CD4-positive, alpha-beta memory T cell (primary cell): ENCODE data around the gene PDE6G. TPM values are rescaled to one million over a fixed set of nuclear protein-coding genes. Genes with fewer than 3 reads are reported as not detected.

Experiments
- CTCF ChIA-PET: fragments of 350-600 bp; sonication (Branson Sonifier 250); formaldehyde crosslinking; loops from one replicate; lab custom pipeline; 2021; ENCODE audit warnings: inconsistent platforms; ENCODE audit not compliant: partially characterized antibody; lab: Charles Lee
- POLR2A ChIA-PET: fragments of 350-600 bp; sonication (Branson Sonifier 250); formaldehyde crosslinking; loops from one replicate; lab custom pipeline; 2021; ENCODE audit not compliant: partially characterized antibody; lab: Charles Lee
- DNase-seq, 5 donors: peaks; one replicate each; pipeline versions ENCODE4 v3.0.0 to v3.0.0-alpha.2; 2020 to 2022; ENCODE audit warnings: mixed read lengths in 1 of 5
- H3K27ac ChIP-seq: one replicate; pipeline ENCODE4 v1.7.0; 2013; ENCODE audit warnings: low read depth, low read length
- H3K27me3 ChIP-seq: 2 replicates; pipeline ENCODE4 v1.7.0; 2013; ENCODE audit warnings: mild to moderate bottlenecking, low read length, moderate library complexity; ENCODE audit not compliant: insufficient read depth
- H3K36me3 ChIP-seq: 2 replicates; pipeline ENCODE4 v1.7.0; 2013; ENCODE audit warnings: mild to moderate bottlenecking, low read length, moderate library complexity; ENCODE audit not compliant: insufficient read depth
- H3K4me1 ChIP-seq: 2 replicates; pipeline ENCODE4 v1.7.0; 2013; ENCODE audit warnings: mild to moderate bottlenecking, low read length, moderate library complexity; ENCODE audit not compliant: insufficient read depth
- H3K4me3 ChIP-seq, 2 donors: one replicate each; pipeline ENCODE4 v1.7.0; 2013; ENCODE audit warnings: low read length in 2 of 2, mild to moderate bottlenecking in 1 of 2
- H3K9me3 ChIP-seq, 2 donors: one replicate each; pipeline ENCODE4 v1.7.0; 2013; ENCODE audit warnings: low read length in 2 of 2, control low read depth in 1 of 2; ENCODE audit not compliant: control insufficient read depth in 1 of 2
- H3K27ac Mint-ChIP-seq, 7 donors: one replicate each; pipeline ENCODE4 v1.8.0; 2020 to 2021; ENCODE audit warnings: mixed read lengths in 7 of 7, mild to moderate bottlenecking in 6 of 7, inconsistent platforms in 3 of 7, moderate library complexity in 3 of 7
- H3K27me3 Mint-ChIP-seq, 2 donors: one replicate each; pipeline ENCODE4 v1.8.0; 2020 to 2021; ENCODE audit warnings: mixed read lengths in 2 of 2
- H3K36me3 Mint-ChIP-seq, 2 donors: one replicate each; pipeline ENCODE4 v1.8.0; 2020 to 2021; ENCODE audit warnings: mixed read lengths in 2 of 2, inconsistent platforms in 1 of 2, mild to moderate bottlenecking in 1 of 2
- H3K4me1 Mint-ChIP-seq, 4 donors: one replicate each; pipeline ENCODE4 v1.8.0; 2020 to 2021; ENCODE audit warnings: mixed read lengths in 4 of 4, mild to moderate bottlenecking in 1 of 4
- H3K4me3 Mint-ChIP-seq, 8 donors: one replicate each; pipeline ENCODE4 v1.8.0; 2020 to 2021; ENCODE audit warnings: mixed read lengths in 8 of 8, mild to moderate bottlenecking in 7 of 8, moderate library complexity in 6 of 8, inconsistent platforms in 3 of 8
- H3K9me3 Mint-ChIP-seq, 8 donors: one replicate each; pipeline ENCODE4 v1.8.0; 2020 to 2021; ENCODE audit warnings: mixed read lengths in 8 of 8, mild to moderate bottlenecking in 5 of 8, inconsistent platforms in 3 of 8, moderate library complexity in 1 of 8
- intact Hi-C: fragments of 100-400 bp; cut with micrococcal nuclease; formaldehyde crosslinking; loops from one replicate; pipeline ENCODE4 v1.15.1; 2023
- polyA plus RNA-seq, 2 donors: library from polyadenylated mRNA; unstranded; fragments of 300-500 nt; fragmentation: Illumina TruSeq; gene quantifications; one replicate each; pipeline ENCODE4 v1.2.3, GENCODE V29; 2021
- total RNA-seq, 2 experiments: library from RNA; stranded (reverse); gene quantifications; one replicate each; pipeline ENCODE4 v1.2.3, GENCODE V29; 2021

PDE6G gene
- total and polyA plus RNA-seq, 4 experiments from 2014 or later, result 0.83 to 1.3 (median 1.1) TPM

- Histone ChIP-seq H3K36me3 (peaks cover 33% of the 10 kb centered on the region), H3K4me1 (peaks cover 32% of the 10 kb centered on the region), H3K9me3 (no peaks in the 10 kb centered on the region), H3K27ac (no peak overlapping the region), H3K4me3 (no peak overlapping the region), H3K27me3 (no peaks in the 10 kb centered on the region)
- H3K36me3 Mint-ChIP-seq, result peaks cover 14 to 50% of the 10 kb centered on the region in 2 donors
- H3K27me3 Mint-ChIP-seq, result no peaks in the 10 kb centered on the region
- ChIA-PET POLR2A (interaction anchor here (4.7 kb wide), 1 partner anchor 17 kb away, joined by 67 read pairs; the partner anchor contains the start of genes ARL16 and HGS), CTCF (interaction anchor here (1.9 kb wide), 1 partner anchor 17 kb away, joined by 4 read pairs; the partner anchor contains the start of genes ARL16 and HGS)
- intact Hi-C loops, result loop anchor here (5.0 kb wide), 1 partner anchor 33 kb away; the partner anchor contains the start of genes CCDC137 and OXLD1
- peaks cover 0 to 1% (median 0%) of the 10 kb centered on the region in 8 donors for H3K9me3 Mint-ChIP-seq
- DNase-seq, result no peak
- H3K4me3 Mint-ChIP-seq, result peak overlapping the region in 2 of 8 donors; percentile 21 to 25
- H3K4me1 Mint-ChIP-seq, result peaks cover 7 to 36% (median 24%) of the 10 kb centered on the region in 4 donors
- H3K27ac Mint-ChIP-seq, result peak overlapping the region in 5 of 7 donors; percentile 24 to 93 (median 69)
Measured at GRCh38 chr17:81700353-81701287, 44.3 kb upstream of the PDE6G start.

DNA sequence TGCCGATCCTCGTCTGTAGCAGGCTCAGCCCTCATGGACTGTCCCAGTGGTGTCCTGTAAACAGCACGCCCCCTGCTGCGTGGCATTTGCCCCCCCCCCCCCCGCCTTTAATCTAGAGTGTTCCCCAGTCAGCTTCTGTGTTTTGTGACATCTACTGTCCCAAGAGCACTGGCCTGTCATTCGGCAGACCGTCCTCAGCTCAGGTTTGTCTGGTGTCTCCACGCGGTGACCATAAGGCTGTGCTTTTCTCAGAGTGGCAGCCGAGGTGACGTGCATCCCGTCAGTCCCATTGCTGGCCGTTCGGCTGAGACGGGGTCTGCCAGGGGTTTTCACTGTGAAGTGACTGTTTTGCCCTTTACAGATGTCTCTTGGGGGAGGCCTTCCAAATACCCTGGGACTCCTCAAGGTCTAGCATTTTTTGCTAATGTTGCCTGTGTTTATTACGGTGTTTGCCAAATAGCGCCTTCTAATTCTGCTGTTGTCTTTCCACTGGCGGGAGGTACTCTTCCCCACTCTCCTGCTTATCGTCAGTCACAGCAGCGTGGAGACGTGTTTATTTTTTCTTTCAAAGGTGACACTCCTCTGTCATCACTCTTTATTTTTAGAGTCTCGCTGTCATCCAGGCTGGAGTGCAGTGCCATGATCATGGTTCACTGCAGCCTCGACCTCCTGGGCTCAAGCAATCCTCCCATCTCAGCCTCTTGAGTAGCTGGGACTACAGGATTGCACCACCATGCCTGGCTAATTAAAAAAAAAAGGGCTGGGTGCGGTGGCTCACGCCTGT, 41.1 kb upstream of the PDE6G start:
- intact Hi-C loops, result no loop called here
- DNase-seq, result no peak
- no peaks in the 10 kb centered on the region for H3K27me3 ChIP-seq
- H3K36me3 ChIP-seq, result peaks cover 51% of the 10 kb centered on the region
- no peak overlapping the region for H3K27ac ChIP-seq
- no peaks in the 10 kb centered on the region for H3K9me3 Mint-ChIP-seq
- no peaks in the 10 kb centered on the region for H3K9me3 ChIP-seq
- peaks cover 7 to 18% (median 10%) of the 10 kb centered on the region in 4 donors for H3K4me1 Mint-ChIP-seq
- ChIA-PET POLR2A (interaction anchor here (1.4 to 2.0 kb wide), 2 partner anchors 13 to 14 kb away, joined by 3 to 5 read pairs; partner anchors contain the start of genes ARL16 and HGS), CTCF (no interaction called here)
- peaks cover 18% of the 10 kb centered on the region for H3K4me1 ChIP-seq
- peaks cover 14 to 38% of the 10 kb centered on the region in 2 donors for H3K36me3 Mint-ChIP-seq
- H3K4me3 Mint-ChIP-seq, result no peak overlapping the region
- H3K4me3 ChIP-seq, result no peak overlapping the region
- H3K27ac Mint-ChIP-seq, result peak overlapping the region in 1 of 7 donors; percentile 51
- H3K27me3 Mint-ChIP-seq, result no peaks in the 10 kb centered on the region

GRCh38 chr17:81696218-81696941, 40.0 kb upstream of the PDE6G start:
- H3K9me3 Mint-ChIP-seq, result no peaks in the 10 kb centered on the region
- H3K27me3 Mint-ChIP-seq, result no peaks in the 10 kb centered on the region
- no peak overlapping the region for H3K27ac Mint-ChIP-seq
- peaks cover 54% of the 10 kb centered on the region for H3K36me3 ChIP-seq
- CTCF ChIA-PET, result interaction anchor here (1.3 kb wide), 1 partner anchor 14 kb away, joined by 3 read pairs; no protein-coding TSS in a partner anchor
- peaks cover under 1 to 7% (median 5%) of the 10 kb centered on the region in 4 donors for H3K4me1 Mint-ChIP-seq
- H3K4me1 ChIP-seq, result peaks cover 7% of the 10 kb centered on the region
- intact Hi-C loops, result no loop called here
- POLR2A ChIA-PET, result interaction anchor here (1.1 to 1.7 kb wide), 3 partner anchors 9 to 13 kb away, joined by 4 to 12 read pairs (median 4); partner anchors contain the start of genes ARL16 and HGS
- H3K4me3 Mint-ChIP-seq, result no peak overlapping the region
- H3K4me3 ChIP-seq, result no peak overlapping the region
- no peaks in the 10 kb centered on the region for H3K9me3 ChIP-seq
- no peaks in the 10 kb centered on the region for H3K27me3 ChIP-seq
- no peak overlapping the region for H3K27ac ChIP-seq
- peaks cover 22 to 41% of the 10 kb centered on the region in 2 donors for H3K36me3 Mint-ChIP-seq
- DNase-seq, result no peak

DNA sequence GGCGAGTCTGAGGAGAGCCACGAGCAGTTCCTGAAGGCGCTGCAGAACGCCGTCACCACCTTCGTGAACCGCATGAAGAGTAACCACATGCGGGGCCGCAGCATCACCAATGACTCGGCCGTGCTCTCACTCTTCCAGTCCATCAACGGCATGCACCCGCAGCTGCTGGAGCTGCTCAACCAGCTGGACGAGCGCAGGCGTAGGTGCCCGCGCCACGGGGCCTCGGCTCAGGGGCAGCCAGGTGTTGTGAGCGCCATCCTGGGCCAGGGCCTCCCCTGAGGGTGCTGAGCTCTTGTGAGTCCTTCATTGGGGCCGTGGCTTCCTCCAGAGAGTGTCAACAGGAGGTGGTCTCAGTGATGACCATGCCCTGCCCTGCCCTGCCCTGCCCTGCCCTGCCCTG, 39.5 kb upstream of the PDE6G start:
- Histone ChIP-seq H3K4me1 (peaks cover 1% of the 10 kb centered on the region), H3K27ac (no peak overlapping the region), H3K36me3 (peaks cover 56% of the 10 kb centered on the region), H3K9me3 (no peaks in the 10 kb centered on the region), H3K4me3 (no peak overlapping the region), H3K27me3 (no peaks in the 10 kb centered on the region)
- H3K9me3 Mint-ChIP-seq, result no peaks in the 10 kb centered on the region
- H3K4me3 Mint-ChIP-seq, result no peak overlapping the region
- no peak overlapping the region for H3K27ac Mint-ChIP-seq
- no peaks in the 10 kb centered on the region for H3K27me3 Mint-ChIP-seq
- intact Hi-C loops, result no loop called here
- ChIA-PET POLR2A (interaction anchor here (0.8 to 1.7 kb wide), 5 partner anchors 8 to 19 kb away, joined by 3 to 12 read pairs (median 4); partner anchors contain the start of genes ARL16 and HGS), CTCF (interaction anchor here (1.3 kb wide), 1 partner anchor 13 kb away, joined by 3 read pairs; no protein-coding TSS in a partner anchor)
- peaks cover 0 to 4% (median 1%) of the 10 kb centered on the region in 4 donors for H3K4me1 Mint-ChIP-seq
- no peak for DNase-seq
- peaks cover 22 to 42% of the 10 kb centered on the region in 2 donors for H3K36me3 Mint-ChIP-seq

DNA sequence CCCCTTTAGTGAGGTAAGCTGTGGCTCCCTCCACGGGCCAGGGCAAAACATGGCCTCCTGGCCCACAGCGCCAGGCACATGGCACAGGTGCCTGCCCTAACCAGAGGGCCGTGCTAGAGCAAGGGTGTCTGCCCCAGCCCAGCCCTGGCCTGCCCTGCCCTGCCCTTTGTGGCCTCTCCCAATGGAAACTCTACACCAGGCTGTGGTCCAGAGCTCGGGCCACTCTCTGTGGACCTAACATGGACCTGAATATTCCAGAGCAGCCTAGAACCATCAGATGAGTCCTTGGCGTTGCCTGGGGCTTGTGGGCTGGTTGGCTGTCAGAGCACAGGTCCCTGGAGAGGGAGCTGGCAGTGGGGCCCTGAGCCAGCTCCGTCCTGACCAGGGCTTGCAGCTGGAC, 38.9 kb upstream of the PDE6G start:
- H3K4me3 ChIP-seq, result no peak overlapping the region
- Mint-ChIP-seq H3K27me3 (no peaks in the 10 kb centered on the region), H3K9me3 (no peaks in the 10 kb centered on the region), H3K4me1 (peaks cover 0 to 3% (median 0%) of the 10 kb centered on the region in 4 donors), H3K4me3 (no peak overlapping the region), H3K36me3 (peaks cover 22 to 41% of the 10 kb centered on the region in 2 donors), H3K27ac (no peak overlapping the region)
- ChIA-PET CTCF (interaction anchor here (1.3 kb wide), 1 partner anchor 13 kb away, joined by 3 read pairs; no protein-coding TSS in a partner anchor), POLR2A (interaction anchor here (0.8 to 1.7 kb wide), 4 partner anchors 10 to 18 kb away, joined by 3 to 12 read pairs (median 4); partner anchors contain the start of genes ARL16 and HGS)
- H3K36me3 ChIP-seq, result peaks cover 60% of the 10 kb centered on the region
- no peak overlapping the region for H3K27ac ChIP-seq
- H3K4me1 ChIP-seq, result no peaks in the 10 kb centered on the region
- DNase-seq, result no peak
- H3K27me3 ChIP-seq, result no peaks in the 10 kb centered on the region
- no peaks in the 10 kb centered on the region for H3K9me3 ChIP-seq
- intact Hi-C loops, result no loop called here

DNA sequence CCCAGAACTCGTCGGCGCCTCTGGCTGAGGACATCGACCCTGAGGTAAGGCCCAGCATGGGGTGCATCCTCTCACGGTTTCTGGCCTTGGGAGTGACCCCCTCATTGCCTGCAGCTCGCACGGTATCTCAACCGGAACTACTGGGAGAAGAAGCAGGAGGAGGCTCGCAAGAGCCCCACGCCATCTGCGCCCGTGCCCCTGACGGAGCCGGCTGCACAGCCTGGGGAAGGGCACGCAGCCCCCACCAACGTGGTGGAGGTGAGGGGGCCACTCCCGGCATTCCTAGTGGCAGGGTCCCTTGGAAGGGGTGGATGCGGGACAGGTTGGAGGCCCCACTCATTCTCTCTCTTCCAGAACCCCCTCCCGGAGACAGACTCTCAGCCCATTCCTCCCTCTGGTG, 38.5 kb upstream of the PDE6G start:
- peaks cover 64% of the 10 kb centered on the region for H3K36me3 ChIP-seq
- peaks cover 0 to 3% (median under 1%) of the 10 kb centered on the region in 4 donors for H3K4me1 Mint-ChIP-seq
- no peaks in the 10 kb centered on the region for H3K9me3 ChIP-seq
- H3K4me1 ChIP-seq, result no peaks in the 10 kb centered on the region
- ChIA-PET POLR2A (interaction anchor here (1.0 to 1.1 kb wide), 2 partner anchors 10 to 18 kb away, joined by 3 to 4 read pairs; no protein-coding TSS in a partner anchor), CTCF (no interaction called here)
- peaks cover 22 to 45% of the 10 kb centered on the region in 2 donors for H3K36me3 Mint-ChIP-seq
- intact Hi-C loops, result no loop called here
- no peak overlapping the region for H3K4me3 Mint-ChIP-seq
- no peak overlapping the region for H3K27ac ChIP-seq
- H3K9me3 Mint-ChIP-seq, result no peaks in the 10 kb centered on the region
- no peak overlapping the region for H3K4me3 ChIP-seq
- H3K27me3 Mint-ChIP-seq, result no peaks in the 10 kb centered on the region
- H3K27me3 ChIP-seq, result no peaks in the 10 kb centered on the region
- no peak overlapping the region for H3K27ac Mint-ChIP-seq
- no peak for DNase-seq
